Sigmoid colon (tissue), 4 donors: ENCODE data around the gene G6PC1.

Experiments used
- EP300 ChIP-seq, 4 donors: sonication (generic); formaldehyde crosslinking; IDR thresholded peaks; one replicate each; pipeline ENCODE4 v1.6.1; 2017; ENCODE audit warnings: antibody characterized with exemption in 4 of 4
- TF ChIP-seq, protein P1 (sequence below), 4 experiments: fragments of 450-650 bp in 3 of 4; fragments of 200-600 bp in 1 of 4; IDR thresholded peaks; one replicate each; pipeline ENCODE4 v1.5.1; 2016 to 2019; ENCODE audit warnings: antibody characterized with exemption in 4 of 4, mild to moderate bottlenecking in 3 of 4, moderate library complexity in 2 of 4

DNA sequence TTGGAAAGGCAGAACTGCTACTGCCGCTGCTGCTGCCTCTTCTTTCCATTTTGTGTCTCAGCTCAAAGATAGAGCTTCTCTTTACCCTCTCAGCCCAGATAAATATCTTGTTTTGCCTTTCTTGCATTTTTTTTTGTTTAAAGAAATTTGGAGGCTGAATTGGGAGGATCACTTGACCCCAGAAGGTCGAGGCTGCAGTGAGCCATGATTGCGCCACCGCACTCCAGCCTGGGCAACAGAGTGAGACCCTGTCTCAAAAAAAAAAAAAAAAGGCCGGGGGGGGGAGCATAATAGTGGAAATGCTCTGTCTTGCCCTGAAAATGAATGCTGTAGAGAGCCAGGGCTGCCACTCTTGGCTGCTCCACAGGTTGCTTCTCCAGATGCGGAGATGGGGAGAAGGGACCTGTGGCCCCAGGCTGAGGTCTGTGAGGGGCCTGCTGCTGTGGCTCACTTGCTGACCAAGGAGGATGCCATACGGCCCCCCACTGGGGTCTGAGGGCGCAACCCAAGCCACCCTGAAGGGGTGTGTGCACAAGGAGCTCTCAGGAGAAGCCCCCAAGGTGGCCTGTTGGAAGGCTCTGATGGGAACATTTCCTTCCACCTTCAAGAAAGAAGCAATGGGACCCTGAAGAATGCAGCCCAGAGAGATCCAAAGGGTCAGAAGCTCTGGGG is 21.5 kb upstream of the G6PC1 start:
- TF ChIP-seq, protein P1, sequence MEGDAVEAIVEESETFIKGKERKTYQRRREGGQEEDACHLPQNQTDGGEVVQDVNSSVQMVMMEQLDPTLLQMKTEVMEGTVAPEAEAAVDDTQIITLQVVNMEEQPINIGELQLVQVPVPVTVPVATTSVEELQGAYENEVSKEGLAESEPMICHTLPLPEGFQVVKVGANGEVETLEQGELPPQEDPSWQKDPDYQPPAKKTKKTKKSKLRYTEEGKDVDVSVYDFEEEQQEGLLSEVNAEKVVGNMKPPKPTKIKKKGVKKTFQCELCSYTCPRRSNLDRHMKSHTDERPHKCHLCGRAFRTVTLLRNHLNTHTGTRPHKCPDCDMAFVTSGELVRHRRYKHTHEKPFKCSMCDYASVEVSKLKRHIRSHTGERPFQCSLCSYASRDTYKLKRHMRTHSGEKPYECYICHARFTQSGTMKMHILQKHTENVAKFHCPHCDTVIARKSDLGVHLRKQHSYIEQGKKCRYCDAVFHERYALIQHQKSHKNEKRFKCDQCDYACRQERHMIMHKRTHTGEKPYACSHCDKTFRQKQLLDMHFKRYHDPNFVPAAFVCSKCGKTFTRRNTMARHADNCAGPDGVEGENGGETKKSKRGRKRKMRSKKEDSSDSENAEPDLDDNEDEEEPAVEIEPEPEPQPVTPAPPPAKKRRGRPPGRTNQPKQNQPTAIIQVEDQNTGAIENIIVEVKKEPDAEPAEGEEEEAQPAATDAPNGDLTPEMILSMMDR (IDR thresholded peaks at IDR 0.05): no peak
- no peak for TF ChIP-seq EP300 (IDR thresholded peaks at IDR 0.05)
